Measurements from ENCODE around the gene VPS25. TPM values are rescaled to one million over a fixed set of nuclear protein-coding genes. Genes with fewer than 3 reads are reported as not detected.
"Not testable (repeated sequence)": the region's sequence is repeated elsewhere in the genome, so short reads cannot be mapped to it uniquely, and the experiment has no call there.

The VPS25 gene
- 39.4 TPM for total RNA-seq (ENCODE audit: unreplicated experiment)
- long read RNA-seq, transcript VPS25-201 (6 exons, 1,101 nt) = major isoform, 32 of 36 reads
- long read RNA-seq, partial matches to known transcripts = 1 of 36 reads
- long read RNA-seq, other reads (novel, unspliced or antisense) = 2 of 36 reads

DNA sequence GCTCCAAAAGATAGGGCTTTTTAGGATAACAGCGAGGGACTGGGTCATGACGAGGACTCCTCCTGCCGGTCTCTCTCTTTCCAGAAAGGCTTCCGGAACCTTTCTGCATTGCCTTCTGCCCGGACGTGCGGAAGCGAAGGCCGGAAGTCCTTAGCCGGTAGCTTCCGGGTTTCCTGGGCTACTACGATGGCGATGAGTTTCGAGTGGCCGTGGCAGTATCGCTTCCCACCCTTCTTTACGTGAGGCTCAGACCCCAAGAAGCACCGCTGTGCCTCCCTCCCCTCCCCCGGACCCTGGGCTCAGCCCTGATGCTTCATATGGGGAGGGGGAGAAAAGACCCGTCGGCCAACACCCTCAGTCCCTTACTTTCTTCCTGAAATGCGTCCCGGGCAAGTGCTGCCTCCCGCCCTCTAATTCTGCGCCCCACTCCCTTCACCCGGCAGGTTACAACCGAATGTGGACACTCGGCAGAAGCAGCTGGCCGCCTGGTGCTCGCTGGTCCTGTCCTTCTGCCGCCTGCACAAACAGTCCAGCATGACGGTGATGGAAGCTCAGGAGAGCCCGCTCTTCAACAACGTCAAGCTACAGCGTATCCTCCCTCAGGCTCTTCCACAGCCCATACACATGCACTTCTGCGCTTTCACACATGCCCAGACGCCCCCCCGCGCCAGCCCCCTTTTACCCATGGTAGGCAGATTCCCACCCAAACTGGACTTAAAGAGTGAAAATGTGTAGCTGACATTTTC, at the start of gene VPS25:
VPS25 (plus strand) TSS at position 160 of the 746 bp plus-strand sequence; CDS start at position 187, 27 bp downstream.
- H3K4me3 Mint-ChIP-seq (ENCODE audit: unreplicated experiment) = peak within 1 kb of the TSS; percentile 95
- H3K9me3 Mint-ChIP-seq (ENCODE audit: unreplicated experiment) = no peaks in the 10 kb centered on the region
- peak; percentile 61 for DNase-seq (ENCODE audit: low spot score)
- no peak for TF ChIP-seq CTCF (IDR thresholded peaks at IDR 0.05; ENCODE audit: unreplicated experiment)
- peaks cover 46% of the 10 kb centered on the region for H3K4me1 Mint-ChIP-seq (ENCODE audit: unreplicated experiment)
- peak within 1 kb of the TSS; percentile 99 for H3K27ac Mint-ChIP-seq (ENCODE audit: unreplicated experiment)
- peaks cover 2% of the 10 kb centered on the region for H3K27me3 Mint-ChIP-seq (ENCODE audit: unreplicated experiment)
- peaks cover 3% of the 10 kb centered on the region for H3K36me3 Mint-ChIP-seq (ENCODE audit: low read depth, unreplicated experiment)

- H3K4me1 Mint-ChIP-seq (ENCODE audit: unreplicated experiment) = peaks cover under 1% of the 10 kb centered on the region
- H3K36me3 Mint-ChIP-seq (ENCODE audit: low read depth, unreplicated experiment) = peaks cover 19% of the 10 kb centered on the region
- no peak overlapping the region for H3K27ac Mint-ChIP-seq (ENCODE audit: unreplicated experiment)
- no peak for TF ChIP-seq CTCF (IDR thresholded peaks at IDR 0.05; ENCODE audit: unreplicated experiment)
- H3K9me3 Mint-ChIP-seq (ENCODE audit: unreplicated experiment) = no peaks in the 10 kb centered on the region
- H3K27me3 Mint-ChIP-seq (ENCODE audit: unreplicated experiment) = no peaks in the 10 kb centered on the region
- no peak overlapping the region for H3K4me3 Mint-ChIP-seq (ENCODE audit: unreplicated experiment)
- no peak for DNase-seq (ENCODE audit: low spot score)
Observed at GRCh38 chr17:42723636-42724035, 49.6 kb upstream of the VPS25 start.

DNA sequence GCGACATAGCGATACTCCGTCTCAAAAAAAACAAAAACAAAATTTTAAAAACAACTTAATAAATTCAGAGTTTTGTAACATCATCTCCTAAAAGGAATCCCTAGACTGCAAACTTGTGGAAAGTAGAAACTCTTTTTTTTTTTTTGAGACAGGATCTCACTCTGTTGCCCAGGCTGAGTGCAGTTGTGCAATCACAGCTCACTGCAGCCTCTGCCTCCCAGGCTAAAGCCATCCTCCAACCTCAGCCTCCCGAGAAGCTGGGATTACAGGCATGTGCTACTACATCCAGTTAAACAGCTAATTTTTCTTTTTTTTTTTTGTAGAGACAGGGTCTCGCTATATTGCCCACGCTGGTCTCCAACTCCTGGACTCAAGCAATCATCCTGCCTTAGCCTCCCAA, 48.1 kb upstream of the VPS25 start:
- Mint-ChIP-seq H3K9me3 (ENCODE audit: unreplicated experiment) (no peaks in the 10 kb centered on the region), H3K27ac (ENCODE audit: unreplicated experiment) (no peak overlapping the region), H3K4me1 (ENCODE audit: unreplicated experiment) (no peaks in the 10 kb centered on the region), H3K36me3 (ENCODE audit: low read depth, unreplicated experiment) (peaks cover 17% of the 10 kb centered on the region), H3K27me3 (ENCODE audit: unreplicated experiment) (no peaks in the 10 kb centered on the region), H3K4me3 (ENCODE audit: unreplicated experiment) (no peak overlapping the region)
- no peak for TF ChIP-seq CTCF (IDR thresholded peaks at IDR 0.05; ENCODE audit: unreplicated experiment)
- no peak for DNase-seq (ENCODE audit: low spot score)

- no peak for TF ChIP-seq CTCF (IDR thresholded peaks at IDR 0.05; ENCODE audit: unreplicated experiment)
- DNase-seq (ENCODE audit: low spot score) = no peak
- Mint-ChIP-seq H3K4me3 (ENCODE audit: unreplicated experiment) (no peak overlapping the region), H3K9me3 (ENCODE audit: unreplicated experiment) (no peaks in the 10 kb centered on the region), H3K27me3 (ENCODE audit: unreplicated experiment) (peaks cover 4% of the 10 kb centered on the region), H3K4me1 (ENCODE audit: unreplicated experiment) (peaks cover 9% of the 10 kb centered on the region), H3K27ac (ENCODE audit: unreplicated experiment) (no peak overlapping the region), H3K36me3 (ENCODE audit: low read depth, unreplicated experiment) (peaks cover 4% of the 10 kb centered on the region)
Observed at GRCh38 chr17:42740699-42741098, 32.5 kb upstream of the VPS25 start.

GRCh38 chr17:42742916-42743315, 30.3 kb upstream of the VPS25 start:
- not testable (repeated sequence) for H3K9me3 Mint-ChIP-seq (ENCODE audit: unreplicated experiment); H3K4me3 Mint-ChIP-seq (ENCODE audit: unreplicated experiment); H3K27me3 Mint-ChIP-seq (ENCODE audit: unreplicated experiment); H3K27ac Mint-ChIP-seq (ENCODE audit: unreplicated experiment); DNase-seq (ENCODE audit: low spot score); H3K36me3 Mint-ChIP-seq (ENCODE audit: low read depth, unreplicated experiment)
- H3K4me1 Mint-ChIP-seq (ENCODE audit: unreplicated experiment) = peaks cover 15% of the 10 kb centered on the region

All from endothelial cell (in vitro differentiated cells).